ENCODE measurements around the gene OTUB2.

GRCh38 chr14:94043756-94044475 lies 17.8 kb downstream of the OTUB2 start:
- TF ChIP-seq CTCF (IDR thresholded peaks at IDR 0.05; ENCODE audit: low read depth, low read length) (no peak), EZH2phosphoT487 (IDR thresholded peaks at IDR 0.05; ENCODE audit: low read depth) (no peak)
